ENCODE measurements around the gene PIGQ. TPM values are rescaled to one million over a fixed set of nuclear protein-coding genes. Genes with fewer than 3 reads are reported as not detected.

Gene PIGQ
- total RNA-seq, 1 donor from 2014 or later: 52.6 TPM

- no peaks in the 10 kb centered on the region for H3K4me1 Mint-ChIP-seq (ENCODE audit: low read depth)
- intact Hi-C loops (cut with micrococcal nuclease): no loop called here
- no peaks in the 10 kb centered on the region for H3K9me3 Mint-ChIP-seq
- no peaks in the 10 kb centered on the region for H3K27me3 Mint-ChIP-seq (ENCODE audit: insufficient read depth)
- H3K27ac Mint-ChIP-seq: no peak overlapping the region
- no peak for DNase-seq (ENCODE audit: low spot score)
- H3K4me3 Mint-ChIP-seq: no peak overlapping the region
- no peaks in the 10 kb centered on the region for H3K36me3 Mint-ChIP-seq (ENCODE audit: low read depth)
Measured at GRCh38 chr16:625117-625976, 55.6 kb downstream of the PIGQ start.

DNA sequence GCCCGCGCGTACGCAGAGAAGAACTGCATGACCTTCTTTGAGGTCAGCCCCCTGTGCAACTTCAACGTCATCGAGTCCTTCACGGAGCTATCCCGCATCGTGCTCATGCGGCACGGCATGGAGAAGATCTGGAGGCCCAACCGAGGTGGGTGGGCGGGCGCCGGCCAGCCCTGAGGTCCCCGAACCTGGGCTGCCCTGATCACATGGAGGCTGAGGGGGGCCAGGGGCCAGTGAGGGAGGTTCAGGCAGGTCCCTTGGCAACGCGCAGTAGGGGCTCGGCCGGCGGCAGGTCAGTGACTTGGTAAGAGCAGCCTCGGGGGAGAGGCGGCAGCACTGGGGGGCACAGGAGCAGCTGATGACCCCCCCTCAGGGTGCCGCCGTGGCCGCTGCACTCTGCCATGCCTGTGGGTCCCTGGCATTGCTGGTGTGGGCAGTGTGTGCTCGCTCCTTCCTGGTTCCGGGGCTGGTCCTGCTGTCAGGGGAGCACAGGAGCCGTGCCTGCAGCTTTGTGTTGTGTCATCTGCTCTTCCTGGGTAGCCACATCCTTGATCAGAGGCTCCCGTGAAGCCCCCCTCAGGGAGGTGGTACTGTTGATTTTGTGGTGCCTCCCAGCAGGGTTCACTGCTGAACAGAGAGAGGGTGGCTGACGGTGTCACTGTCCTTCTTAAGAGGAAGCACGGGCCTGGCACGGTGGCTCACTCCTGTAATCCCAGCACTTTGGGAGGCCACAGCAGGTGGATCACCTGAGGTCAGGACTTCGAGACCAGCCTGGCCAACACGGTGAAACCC lies 56.4 kb downstream of the PIGQ start:
- Mint-ChIP-seq H3K27me3 (ENCODE audit: insufficient read depth) (no peaks in the 10 kb centered on the region), H3K4me3 (no peak overlapping the region), H3K9me3 (no peaks in the 10 kb centered on the region), H3K27ac (no peak overlapping the region), H3K36me3 (ENCODE audit: low read depth) (no peaks in the 10 kb centered on the region), H3K4me1 (ENCODE audit: low read depth) (no peaks in the 10 kb centered on the region)
- intact Hi-C loops (cut with micrococcal nuclease): no loop called here
- no peak for DNase-seq (ENCODE audit: low spot score)

- Mint-ChIP-seq H3K9me3 (no peaks in the 10 kb centered on the region), H3K4me1 (ENCODE audit: low read depth) (no peaks in the 10 kb centered on the region), H3K27ac (no peak overlapping the region), H3K27me3 (ENCODE audit: insufficient read depth) (no peaks in the 10 kb centered on the region), H3K4me3 (no peak overlapping the region), H3K36me3 (ENCODE audit: low read depth) (no peaks in the 10 kb centered on the region)
- intact Hi-C loops (cut with micrococcal nuclease): no loop called here
- DNase-seq (ENCODE audit: low spot score): no peak
Measured at GRCh38 chr16:626787-627453, 57.2 kb downstream of the PIGQ start.

DNA sequence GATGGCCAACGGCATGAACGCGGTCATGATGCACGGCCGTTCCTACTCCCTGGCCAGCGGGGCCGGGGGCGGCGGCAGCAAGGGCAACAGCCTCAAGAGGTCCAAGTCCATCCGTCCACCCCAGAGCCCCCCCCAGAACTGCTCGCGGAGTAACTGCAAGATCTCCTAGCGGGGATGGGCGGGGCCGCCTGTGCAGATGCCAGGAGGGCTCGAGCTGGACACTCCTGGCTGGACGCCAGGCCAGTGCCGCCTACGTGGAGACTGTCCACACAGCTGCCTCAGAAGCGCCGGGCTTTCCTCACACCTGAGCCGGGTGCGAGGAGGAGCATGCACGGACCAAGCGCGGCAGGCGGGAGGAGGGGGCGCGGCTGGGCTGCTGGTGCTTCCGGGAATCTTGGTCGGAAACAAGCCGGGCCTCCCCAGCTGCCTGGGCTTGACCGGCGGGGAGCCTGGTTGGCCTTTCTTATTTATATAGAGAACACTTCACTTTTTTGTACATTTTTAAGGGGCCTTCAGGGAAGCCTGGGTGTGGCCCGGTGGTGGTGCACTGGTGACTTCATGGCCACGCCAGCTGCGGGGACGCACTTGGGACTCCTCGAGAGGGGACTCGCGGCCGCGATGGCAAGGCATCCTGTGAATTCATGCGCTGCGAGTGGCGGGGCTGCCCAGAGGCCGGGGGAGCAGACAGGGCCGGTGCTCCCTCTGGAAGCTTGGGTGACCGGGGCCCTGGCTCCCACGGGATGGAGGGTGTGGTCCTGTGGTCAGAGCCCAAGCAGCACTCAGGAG lies 57.9 kb downstream of the PIGQ start:
- Mint-ChIP-seq H3K27ac (no peak overlapping the region), H3K4me3 (no peak overlapping the region), H3K27me3 (ENCODE audit: insufficient read depth) (no peaks in the 10 kb centered on the region), H3K4me1 (ENCODE audit: low read depth) (no peaks in the 10 kb centered on the region), H3K9me3 (no peaks in the 10 kb centered on the region), H3K36me3 (ENCODE audit: low read depth) (no peaks in the 10 kb centered on the region)
- DNase-seq (ENCODE audit: low spot score): no peak
- intact Hi-C loops (cut with micrococcal nuclease): no loop called here

GRCh38 chr16:628321-629061 lies 58.7 kb downstream of the PIGQ start:
- Mint-ChIP-seq H3K27ac (no peak overlapping the region), H3K9me3 (no peaks in the 10 kb centered on the region), H3K4me1 (ENCODE audit: low read depth) (no peaks in the 10 kb centered on the region), H3K27me3 (ENCODE audit: insufficient read depth) (no peaks in the 10 kb centered on the region), H3K4me3 (no peak overlapping the region), H3K36me3 (ENCODE audit: low read depth) (no peaks in the 10 kb centered on the region)
- no peak for DNase-seq (ENCODE audit: low spot score)
- intact Hi-C loops (cut with micrococcal nuclease): no loop called here

GRCh38 chr16:629185-629832 lies 59.5 kb downstream of the PIGQ start:
- no peaks in the 10 kb centered on the region for H3K27me3 Mint-ChIP-seq (ENCODE audit: insufficient read depth)
- no peaks in the 10 kb centered on the region for H3K4me1 Mint-ChIP-seq (ENCODE audit: low read depth)
- no peak for DNase-seq (ENCODE audit: low spot score)
- H3K27ac Mint-ChIP-seq: no peak overlapping the region
- no peaks in the 10 kb centered on the region for H3K9me3 Mint-ChIP-seq
- intact Hi-C loops (cut with micrococcal nuclease): no loop called here
- no peak overlapping the region for H3K4me3 Mint-ChIP-seq
- no peaks in the 10 kb centered on the region for H3K36me3 Mint-ChIP-seq (ENCODE audit: low read depth)

DNA sequence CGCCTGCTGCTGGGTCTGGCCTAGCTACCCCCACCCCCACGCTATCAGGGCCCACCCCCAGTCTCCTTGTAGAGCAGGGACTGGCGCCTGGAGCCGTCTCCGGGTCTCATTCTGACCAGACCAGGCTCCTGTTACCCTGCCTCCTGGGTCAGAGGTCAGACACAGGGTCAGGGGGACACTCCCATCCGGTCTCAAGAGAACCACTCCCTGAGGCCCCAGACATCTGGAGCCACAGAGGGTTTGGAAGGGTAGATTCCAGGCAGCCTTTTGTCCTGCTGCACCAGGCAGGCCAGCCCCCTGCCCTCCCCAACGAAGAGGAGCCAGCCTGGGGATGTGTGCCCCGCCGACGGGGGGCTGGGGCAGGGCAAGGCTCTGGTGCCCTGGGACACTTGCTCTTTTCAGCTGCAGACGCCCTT lies 60.1 kb downstream of the PIGQ start:
- Mint-ChIP-seq H3K9me3 (no peaks in the 10 kb centered on the region), H3K27ac (no peak overlapping the region), H3K4me1 (ENCODE audit: low read depth) (no peaks in the 10 kb centered on the region), H3K27me3 (ENCODE audit: insufficient read depth) (no peaks in the 10 kb centered on the region), H3K4me3 (no peak overlapping the region), H3K36me3 (ENCODE audit: low read depth) (no peaks in the 10 kb centered on the region)
- no peak for DNase-seq (ENCODE audit: low spot score)
- intact Hi-C loops (cut with micrococcal nuclease): no loop called here

DNA sequence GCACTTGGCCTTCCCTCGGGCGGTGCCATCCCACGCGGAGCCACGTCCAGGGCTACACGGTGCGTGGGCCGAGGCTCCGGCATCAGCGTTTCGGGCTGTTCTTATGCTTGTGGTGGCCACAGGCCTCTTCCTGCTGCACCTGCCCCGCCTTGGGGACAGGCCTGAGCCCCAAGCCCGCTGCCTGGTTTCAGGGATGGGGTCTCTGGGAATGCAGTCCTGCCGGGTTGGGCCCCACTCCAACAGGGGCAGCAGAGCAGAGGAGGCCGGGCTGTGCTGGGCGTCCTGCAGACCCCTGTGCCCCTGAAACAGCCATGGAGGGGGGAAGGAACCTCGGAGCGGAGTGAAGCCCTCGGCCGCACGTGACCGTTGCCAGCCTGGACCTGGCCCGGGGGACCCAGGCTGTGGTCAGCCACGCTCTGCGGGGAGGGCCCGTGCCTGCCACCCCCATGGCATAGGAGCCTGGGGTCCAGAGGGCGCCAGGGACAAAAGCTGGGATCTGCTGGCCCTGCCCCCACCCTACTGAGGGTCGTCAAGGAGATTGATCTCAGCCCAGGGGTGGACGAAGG lies 60.6 kb downstream of the PIGQ start:
- Mint-ChIP-seq H3K27ac (no peak overlapping the region), H3K9me3 (no peaks in the 10 kb centered on the region), H3K27me3 (ENCODE audit: insufficient read depth) (no peaks in the 10 kb centered on the region), H3K4me3 (no peak overlapping the region), H3K4me1 (ENCODE audit: low read depth) (no peaks in the 10 kb centered on the region), H3K36me3 (ENCODE audit: low read depth) (no peaks in the 10 kb centered on the region)
- intact Hi-C loops (cut with micrococcal nuclease): no loop called here
- DNase-seq (ENCODE audit: low spot score): no peak

DNA sequence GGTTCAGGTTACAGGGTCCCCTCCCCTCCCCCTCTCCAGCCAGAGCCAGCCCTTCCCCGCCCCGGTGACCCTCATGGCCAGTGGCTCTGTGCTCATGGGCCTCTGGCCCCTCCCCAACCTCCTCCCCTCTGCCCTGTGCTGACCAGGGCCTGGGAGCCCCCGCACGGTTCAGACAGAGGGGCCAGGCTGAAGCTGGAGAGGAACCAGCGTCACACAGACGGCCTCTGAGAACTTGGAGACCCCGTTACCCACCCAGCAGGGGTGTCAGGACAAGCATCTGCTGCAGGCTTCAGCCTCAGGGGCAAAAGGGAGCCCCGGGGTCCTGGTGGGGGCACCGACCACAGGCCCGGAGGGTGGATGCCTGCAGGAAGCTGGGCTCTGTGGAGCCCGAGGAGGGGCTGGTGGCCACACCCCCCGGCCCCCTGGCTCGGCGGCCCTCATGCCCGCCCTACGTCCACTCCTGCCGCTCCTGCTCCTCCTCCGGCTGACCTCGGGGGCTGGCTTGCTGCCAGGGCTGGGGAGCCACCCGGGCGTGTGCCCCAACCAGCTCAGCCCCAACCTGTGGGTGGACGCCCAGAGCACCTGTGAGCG lies 61.1 kb downstream of the PIGQ start, which contains the start of gene WFIKKN1:
Gene WFIKKN1, plus strand, starts transcription at position 171 of the 591 bp plus-strand sequence. Its CDS starts 269 bp downstream, at position 440.
- no peaks in the 10 kb centered on the region for H3K4me1 Mint-ChIP-seq (ENCODE audit: low read depth)
- intact Hi-C loops (cut with micrococcal nuclease): no loop called here
- H3K4me3 Mint-ChIP-seq: no peak within 1 kb of the TSS
- H3K36me3 Mint-ChIP-seq (ENCODE audit: low read depth): no peaks in the 10 kb centered on the region
- DNase-seq (ENCODE audit: low spot score): no peak
- H3K27me3 Mint-ChIP-seq (ENCODE audit: insufficient read depth): no peaks in the 10 kb centered on the region
- no peak within 1 kb of the TSS for H3K27ac Mint-ChIP-seq
- no peaks in the 10 kb centered on the region for H3K9me3 Mint-ChIP-seq

- intact Hi-C loops (cut with micrococcal nuclease): no loop called here
- peaks cover 6% of the 10 kb centered on the region for H3K4me1 Mint-ChIP-seq (ENCODE audit: low read depth)
- no peak overlapping the region for H3K27ac Mint-ChIP-seq
- no peak for DNase-seq (ENCODE audit: low spot score)
- H3K27me3 Mint-ChIP-seq (ENCODE audit: insufficient read depth): no peaks in the 10 kb centered on the region
- no peaks in the 10 kb centered on the region for H3K36me3 Mint-ChIP-seq (ENCODE audit: low read depth)
- H3K4me3 Mint-ChIP-seq: no peak overlapping the region
- H3K9me3 Mint-ChIP-seq: no peaks in the 10 kb centered on the region
Measured at GRCh38 chr16:631808-632358, 62.1 kb downstream of the PIGQ start.
